GM19351 (cell line): ENCODE results near the gene FAM168B.

Experiments used
- ATAC-seq: cut with Tn5 transposase; IDR thresholded peaks from one replicate; pipeline ENCODE4 v1.9.1; 2021; ENCODE audit warnings: mild to moderate bottlenecking, moderate library complexity; ENCODE audit not compliant: unreplicated experiment

The FAM168B gene

GRCh38 chr2:131041402-131042147 is 51.7 kb downstream of the FAM168B start:
- ATAC-seq, result no peak

GRCh38 chr2:131040661-131041401 is 52.4 kb downstream of the FAM168B start:
- no peak for ATAC-seq

GRCh38 chr2:131039908-131040660 is 53.2 kb downstream of the FAM168B start:
- ATAC-seq, result no peak

GRCh38 chr2:131039535-131039907 is 53.7 kb downstream of the FAM168B start:
- no peak for ATAC-seq

- no peak for ATAC-seq
Measured at GRCh38 chr2:131039101-131039440, 54.2 kb downstream of the FAM168B start.

GRCh38 chr2:131038258-131039100 is 54.8 kb downstream of the FAM168B start:
- ATAC-seq, result no peak

- ATAC-seq, result no peak
Measured at GRCh38 chr2:131037398-131038257, 55.6 kb downstream of the FAM168B start.

GRCh38 chr2:131036696-131037397 is 56.4 kb downstream of the FAM168B start:
- no peak for ATAC-seq

- no peak for ATAC-seq
Measured at GRCh38 chr2:131036269-131036668, 57.0 kb downstream of the FAM168B start.

- ATAC-seq, result no peak
Measured at GRCh38 chr2:131035826-131036231, 57.4 kb downstream of the FAM168B start.

GRCh38 chr2:131035112-131035825 is 58.0 kb downstream of the FAM168B start:
- no peak for ATAC-seq

- no peak for ATAC-seq
Measured at GRCh38 chr2:131034122-131035051, 58.9 kb downstream of the FAM168B start.

GRCh38 chr2:131033786-131034121 is 59.5 kb downstream of the FAM168B start:
- no peak for ATAC-seq

GRCh38 chr2:131032393-131032836 is 60.8 kb downstream of the FAM168B start:
- ATAC-seq, result no peak

- ATAC-seq, result no peak
Measured at GRCh38 chr2:131031875-131032274, 61.4 kb downstream of the FAM168B start.

- ATAC-seq, result no peak
Measured at GRCh38 chr2:131031431-131031841, 61.8 kb downstream of the FAM168B start.

- no peak for ATAC-seq
Measured at GRCh38 chr2:131030478-131030971, 62.7 kb downstream of the FAM168B start.
